Neural cell (in vitro differentiated cells): ENCODE data around the gene SYNJ2BP. TPM values are rescaled to one million over a fixed set of nuclear protein-coding genes. Genes with fewer than 3 reads are reported as not detected.

ENCODE experiments used
- H2AFZ ChIP-seq: fragments of 200-600, 300-800 bp; sonication (generic), shearing (Covaris generic); 2 replicates; pipeline ENCODE4 v1.6.0; 2014; ENCODE audit warnings: low read depth, mild to moderate bottlenecking, antibody characterized with exemption, low read length, moderate library complexity
- H3F3A ChIP-seq: fragments of 200-600 bp; shearing (Covaris generic); 2 replicates; pipeline ENCODE4 v1.6.1; 2016; ENCODE audit warnings: mild to moderate bottlenecking, moderate library complexity, mixed read lengths, antibody characterized with exemption, low read length; ENCODE audit not compliant: insufficient read depth, poor library complexity, severe bottlenecking
- H3K27ac ChIP-seq: fragments of 200-600, 300-800 bp; sonication (generic), shearing (Covaris generic); 2 replicates; pipeline ENCODE4 v1.5.1; 2014; ENCODE audit warnings: mild to moderate bottlenecking, low read length, moderate library complexity
- H3K27me3 ChIP-seq: fragments of 300-800, 200-600 bp; sonication (generic), shearing (Covaris generic); 2 replicates; pipeline ENCODE4 v1.6.0; 2014; ENCODE audit warnings: mild to moderate bottlenecking, low read depth, low read length, moderate library complexity; ENCODE audit not compliant: insufficient read depth
- H3K36me3 ChIP-seq: fragments of 300-800, 200-600 bp; sonication (generic), shearing (Covaris generic); 2 replicates; pipeline ENCODE4 v1.5.1; 2014; ENCODE audit warnings: mild to moderate bottlenecking, antibody characterized with exemption, low read length, moderate library complexity; ENCODE audit not compliant: insufficient read depth
- H3K4me2 ChIP-seq: fragments of 300-800, 200-600 bp; sonication (generic), shearing (Covaris generic); 2 replicates; pipeline ENCODE4 v1.6.0; 2014; ENCODE audit warnings: mild to moderate bottlenecking, low read length
- H3K4me3 ChIP-seq: fragments of 300-800, 200-600 bp; sonication (generic), shearing (Covaris generic); 2 replicates; pipeline ENCODE4 v1.5.1; 2014; ENCODE audit warnings: mild to moderate bottlenecking, low read length, moderate library complexity
- H3K79me2 ChIP-seq: fragments of 200-600 bp; shearing (Covaris generic); replicated peaks from 2 replicates; pipeline ENCODE4 v1.6.0; 2014; ENCODE audit warnings: mild to moderate bottlenecking, low read length, moderate library complexity; ENCODE audit not compliant: insufficient read depth
- H3K9ac ChIP-seq: fragments of 300-800, 200-600 bp; sonication (generic), shearing (Covaris generic); 2 replicates; pipeline ENCODE4 v1.6.1; 2016; ENCODE audit warnings: mild to moderate bottlenecking, low read length, mixed read lengths
- H3K9me2 ChIP-seq: fragments of 200-600 bp; shearing (Covaris generic); 2 replicates; pipeline ENCODE4 v1.6.1; 2016; ENCODE audit warnings: mild to moderate bottlenecking, low read length, mixed read lengths; ENCODE audit not compliant: insufficient read depth
- H3K9me3 ChIP-seq: fragments of 200-600, 300-800 bp; sonication (generic), shearing (Covaris generic); 2 replicates; pipeline ENCODE4 v1.6.1; 2016; ENCODE audit warnings: mild to moderate bottlenecking, mixed run types, low read length, moderate library complexity, mixed read lengths
- H4K20me1 ChIP-seq: fragments of 200-600 bp; shearing (Covaris generic); 2 replicates; pipeline ENCODE4 v1.6.1; 2016; ENCODE audit warnings: mild to moderate bottlenecking, mixed run types; ENCODE audit not compliant: insufficient read depth
- EP300 ChIP-seq: fragments of 450-650 bp; conservative IDR thresholded peaks from 2 replicates; pipeline ENCODE4 v1.6.1; 2014; ENCODE audit warnings: antibody characterized with exemption, mild to moderate bottlenecking, moderate library complexity; ENCODE audit not compliant: poor library complexity, severe bottlenecking
- EZH2 ChIP-seq: fragments of 200-600, 300-800 bp; shearing (Covaris generic), sonication (generic); IDR thresholded peaks from 2 replicates; pipeline ENCODE4 v1.6.1; 2014; ENCODE audit warnings: antibody characterized with exemption, low read length, borderline replicate concordance, mild to moderate bottlenecking; ENCODE audit not compliant: insufficient read depth, poor library complexity, severe bottlenecking
- MXI1 ChIP-seq: fragments of 450-650 bp; conservative IDR thresholded peaks from 2 replicates; pipeline ENCODE4 v1.6.1; 2014; ENCODE audit warnings: antibody characterized with exemption, mild to moderate bottlenecking; ENCODE audit not compliant: poor library complexity, severe bottlenecking
- POLR2AphosphoS5 ChIP-seq: IDR thresholded peaks from 2 replicates; pipeline ENCODE4 v1.6.1; 2012
- RAD21 ChIP-seq: fragments of 450-650 bp; conservative IDR thresholded peaks from 2 replicates; pipeline ENCODE4 v1.6.1; 2014; ENCODE audit warnings: antibody characterized with exemption, mild to moderate bottlenecking, moderate library complexity
- SMC3 ChIP-seq: fragments of 450-650 bp; conservative IDR thresholded peaks from 2 replicates; pipeline ENCODE4 v1.6.1; 2014; ENCODE audit warnings: antibody characterized with exemption, mild to moderate bottlenecking, moderate library complexity; ENCODE audit not compliant: poor library complexity
- TAF1 ChIP-seq: IDR thresholded peaks from 2 replicates; pipeline ENCODE4 v1.6.1; 2012; ENCODE audit warnings: low read depth
- polyA plus RNA-seq: library from polyadenylated mRNA; depleted of rRNA; stranded (reverse); fragments of >200 nt; gene quantifications from 2 replicates; pipeline ENCODE4 v1.2.3, GENCODE V29; 2014
- TF ChIP-seq, protein P1 (sequence below): IDR thresholded peaks from 2 replicates; pipeline ENCODE4 v1.6.1; 2012; ENCODE audit warnings: borderline replicate concordance
- TF ChIP-seq, protein P2 (sequence below): fragments of 450-650 bp; IDR thresholded peaks from 2 replicates; pipeline ENCODE4 v1.5.1; 2014; ENCODE audit warnings: antibody characterized with exemption, mild to moderate bottlenecking, moderate library complexity; ENCODE audit not compliant: poor library complexity, severe bottlenecking

SYNJ2BP gene
- polyA plus RNA-seq, 1 donor from 2014 or later, result 27.7 TPM

DNA sequence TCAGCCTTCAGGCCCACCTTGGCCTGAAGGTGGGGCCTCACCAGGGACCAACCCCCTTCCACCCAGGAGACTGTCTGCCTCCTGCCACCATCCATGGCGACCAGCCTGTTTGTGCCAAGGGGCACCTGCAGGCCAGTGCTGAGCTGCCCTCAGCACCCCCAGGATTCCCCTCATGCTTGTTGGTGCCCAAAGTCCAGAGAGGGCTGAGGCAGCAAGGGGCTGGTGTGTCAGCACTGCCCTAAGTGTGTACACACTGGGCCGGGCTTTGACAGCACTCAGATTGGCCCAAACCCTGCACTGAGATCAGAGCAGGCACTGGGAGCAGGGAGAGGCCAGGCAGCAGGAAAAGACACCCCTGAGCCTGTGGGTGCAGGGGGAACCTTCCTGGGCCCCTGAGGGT is 18.6 kb downstream of the SYNJ2BP start:
- H3K9me2 ChIP-seq, result no peaks in the 10 kb centered on the region
- TF ChIP-seq EZH2, result no peak
- TF ChIP-seq EP300, result no peak
- no peaks in the 10 kb centered on the region for H3K9me3 ChIP-seq
- no peak overlapping the region for H3K9ac ChIP-seq
- H3F3A ChIP-seq, result no peaks in the 10 kb centered on the region
- peaks cover 4% of the 10 kb centered on the region for H3K79me2 ChIP-seq
- no peak overlapping the region for H3K4me2 ChIP-seq
- no peaks in the 10 kb centered on the region for H4K20me1 ChIP-seq
- no peak overlapping the region for H2AFZ ChIP-seq
- no peaks in the 10 kb centered on the region for H3K36me3 ChIP-seq
- no peaks in the 10 kb centered on the region for H3K27me3 ChIP-seq
- H3K27ac ChIP-seq, result no peak overlapping the region
- no peak overlapping the region for H3K4me3 ChIP-seq

DNA sequence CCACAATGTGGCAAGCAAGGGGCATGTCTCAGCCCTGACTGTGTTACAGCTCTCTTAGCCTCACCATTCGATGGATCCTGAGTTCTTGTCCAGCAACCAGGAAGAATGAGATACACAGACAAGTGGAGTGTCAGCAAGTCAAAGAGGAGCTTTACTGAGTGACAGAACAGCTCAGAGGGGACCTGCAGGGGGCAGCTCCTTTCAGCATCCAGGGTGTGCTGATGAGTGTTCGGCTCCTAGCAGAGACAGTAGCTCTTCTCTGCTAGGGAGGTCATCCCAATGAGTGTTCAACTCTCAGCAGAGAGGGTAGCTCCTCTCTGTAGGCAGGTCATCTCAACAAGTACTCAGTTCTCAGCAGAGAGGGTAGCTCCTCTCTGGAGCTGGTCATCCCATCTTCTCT is 19.1 kb downstream of the SYNJ2BP start:
- H3K4me2 ChIP-seq, result no peak overlapping the region
- H3K36me3 ChIP-seq, result no peaks in the 10 kb centered on the region
- no peak overlapping the region for H3K27ac ChIP-seq
- no peak overlapping the region for H3K4me3 ChIP-seq
- peaks cover 4% of the 10 kb centered on the region for H3K79me2 ChIP-seq
- TF ChIP-seq RAD21 (no peak), POLR2AphosphoS5 (no peak), EZH2 (no peak), SMC3 (no peak), MXI1 (no peak), EP300 (no peak), TAF1 (no peak)
- TF ChIP-seq, protein P1, sequence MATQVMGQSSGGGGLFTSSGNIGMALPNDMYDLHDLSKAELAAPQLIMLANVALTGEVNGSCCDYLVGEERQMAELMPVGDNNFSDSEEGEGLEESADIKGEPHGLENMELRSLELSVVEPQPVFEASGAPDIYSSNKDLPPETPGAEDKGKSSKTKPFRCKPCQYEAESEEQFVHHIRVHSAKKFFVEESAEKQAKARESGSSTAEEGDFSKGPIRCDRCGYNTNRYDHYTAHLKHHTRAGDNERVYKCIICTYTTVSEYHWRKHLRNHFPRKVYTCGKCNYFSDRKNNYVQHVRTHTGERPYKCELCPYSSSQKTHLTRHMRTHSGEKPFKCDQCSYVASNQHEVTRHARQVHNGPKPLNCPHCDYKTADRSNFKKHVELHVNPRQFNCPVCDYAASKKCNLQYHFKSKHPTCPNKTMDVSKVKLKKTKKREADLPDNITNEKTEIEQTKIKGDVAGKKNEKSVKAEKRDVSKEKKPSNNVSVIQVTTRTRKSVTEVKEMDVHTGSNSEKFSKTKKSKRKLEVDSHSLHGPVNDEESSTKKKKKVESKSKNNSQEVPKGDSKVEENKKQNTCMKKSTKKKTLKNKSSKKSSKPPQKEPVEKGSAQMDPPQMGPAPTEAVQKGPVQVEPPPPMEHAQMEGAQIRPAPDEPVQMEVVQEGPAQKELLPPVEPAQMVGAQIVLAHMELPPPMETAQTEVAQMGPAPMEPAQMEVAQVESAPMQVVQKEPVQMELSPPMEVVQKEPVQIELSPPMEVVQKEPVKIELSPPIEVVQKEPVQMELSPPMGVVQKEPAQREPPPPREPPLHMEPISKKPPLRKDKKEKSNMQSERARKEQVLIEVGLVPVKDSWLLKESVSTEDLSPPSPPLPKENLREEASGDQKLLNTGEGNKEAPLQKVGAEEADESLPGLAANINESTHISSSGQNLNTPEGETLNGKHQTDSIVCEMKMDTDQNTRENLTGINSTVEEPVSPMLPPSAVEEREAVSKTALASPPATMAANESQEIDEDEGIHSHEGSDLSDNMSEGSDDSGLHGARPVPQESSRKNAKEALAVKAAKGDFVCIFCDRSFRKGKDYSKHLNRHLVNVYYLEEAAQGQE, result no peak
- TF ChIP-seq, protein P2, sequence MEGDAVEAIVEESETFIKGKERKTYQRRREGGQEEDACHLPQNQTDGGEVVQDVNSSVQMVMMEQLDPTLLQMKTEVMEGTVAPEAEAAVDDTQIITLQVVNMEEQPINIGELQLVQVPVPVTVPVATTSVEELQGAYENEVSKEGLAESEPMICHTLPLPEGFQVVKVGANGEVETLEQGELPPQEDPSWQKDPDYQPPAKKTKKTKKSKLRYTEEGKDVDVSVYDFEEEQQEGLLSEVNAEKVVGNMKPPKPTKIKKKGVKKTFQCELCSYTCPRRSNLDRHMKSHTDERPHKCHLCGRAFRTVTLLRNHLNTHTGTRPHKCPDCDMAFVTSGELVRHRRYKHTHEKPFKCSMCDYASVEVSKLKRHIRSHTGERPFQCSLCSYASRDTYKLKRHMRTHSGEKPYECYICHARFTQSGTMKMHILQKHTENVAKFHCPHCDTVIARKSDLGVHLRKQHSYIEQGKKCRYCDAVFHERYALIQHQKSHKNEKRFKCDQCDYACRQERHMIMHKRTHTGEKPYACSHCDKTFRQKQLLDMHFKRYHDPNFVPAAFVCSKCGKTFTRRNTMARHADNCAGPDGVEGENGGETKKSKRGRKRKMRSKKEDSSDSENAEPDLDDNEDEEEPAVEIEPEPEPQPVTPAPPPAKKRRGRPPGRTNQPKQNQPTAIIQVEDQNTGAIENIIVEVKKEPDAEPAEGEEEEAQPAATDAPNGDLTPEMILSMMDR, result no peak
- no peak overlapping the region for H3K9ac ChIP-seq
- H4K20me1 ChIP-seq, result no peaks in the 10 kb centered on the region
- no peaks in the 10 kb centered on the region for H3K9me3 ChIP-seq
- H3K27me3 ChIP-seq, result no peaks in the 10 kb centered on the region
- no peak overlapping the region for H2AFZ ChIP-seq
- no peaks in the 10 kb centered on the region for H3K9me2 ChIP-seq
- H3F3A ChIP-seq, result no peaks in the 10 kb centered on the region
